RKO (cell line): ENCODE measurements around the gene CFAP20.

Experiments used
- DNase-seq: peaks from one replicate; pipeline ENCODE4 v3.0.0-alpha.2; 2016; ENCODE audit warnings: low spot score

The CFAP20 gene

DNA sequence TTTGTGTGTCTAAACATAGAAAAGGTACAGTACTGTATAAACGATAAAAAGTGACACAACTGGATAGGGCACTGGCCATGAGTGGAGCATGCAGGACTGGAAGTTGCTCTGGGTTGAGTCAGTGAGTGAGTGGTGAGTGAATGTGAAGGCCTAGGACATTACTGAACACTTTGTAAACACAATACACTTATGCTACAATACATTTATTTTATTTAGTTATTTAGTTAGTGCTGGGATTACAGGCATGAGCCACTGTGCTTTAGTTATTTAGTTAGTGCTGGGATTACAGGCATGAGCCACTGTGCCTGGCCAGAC, 4.6 kb downstream of the CFAP20 start:
- DNase-seq: peak; percentile 61

DNA sequence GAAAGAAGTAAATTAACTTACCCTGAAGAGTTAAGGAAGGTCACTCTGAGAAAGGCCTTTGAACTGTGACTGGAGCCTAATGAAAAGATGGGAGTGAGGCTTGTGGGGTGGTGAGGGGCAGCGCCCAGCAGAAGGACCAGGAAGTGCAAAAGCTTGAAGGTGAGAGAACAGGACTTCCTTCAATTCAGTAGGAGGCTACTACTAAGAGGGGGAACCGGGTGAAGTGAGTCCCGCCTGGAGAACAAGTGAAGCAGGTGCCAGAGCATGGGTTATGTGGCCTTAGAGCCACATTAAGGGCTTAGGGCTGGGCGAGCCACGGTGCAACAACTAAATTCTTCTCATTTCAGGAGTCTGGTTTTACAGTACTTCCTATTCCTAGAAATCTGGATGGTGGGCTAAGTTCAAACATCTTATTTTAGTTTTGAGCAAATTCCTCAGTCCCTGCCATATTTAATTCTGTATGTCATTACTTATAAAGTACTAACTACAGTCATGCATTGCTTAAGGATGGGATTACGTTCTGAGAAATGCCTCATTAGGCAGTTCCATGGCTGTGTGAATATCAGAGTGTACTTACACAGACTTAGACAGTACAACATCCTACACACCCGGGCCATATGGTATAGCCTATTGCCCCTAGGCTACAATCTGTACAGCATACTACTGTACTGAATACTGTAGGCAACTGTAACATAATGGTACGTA, 5.1 kb downstream of the CFAP20 start:
- DNase-seq: no peak

DNA sequence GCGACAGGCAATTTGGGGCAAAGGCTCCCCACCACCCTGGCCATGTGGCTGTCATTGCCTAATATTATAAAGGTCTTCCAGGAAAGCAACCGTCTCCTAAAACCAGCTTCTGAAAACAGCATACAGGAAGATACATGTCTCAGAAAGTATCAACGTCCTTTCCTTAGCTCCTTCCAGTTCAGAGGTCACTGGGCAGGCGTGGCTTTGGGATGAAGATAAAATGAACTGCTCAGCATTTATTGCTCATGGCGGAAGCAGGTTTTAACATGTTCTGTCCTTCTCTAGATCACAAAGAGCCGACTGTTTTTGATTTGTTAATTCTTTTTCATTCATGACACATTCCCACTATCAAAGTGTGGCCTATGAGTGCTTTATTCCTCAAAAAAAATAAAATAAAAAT, 8.0 kb downstream of the CFAP20 start:
- no peak for DNase-seq

DNA sequence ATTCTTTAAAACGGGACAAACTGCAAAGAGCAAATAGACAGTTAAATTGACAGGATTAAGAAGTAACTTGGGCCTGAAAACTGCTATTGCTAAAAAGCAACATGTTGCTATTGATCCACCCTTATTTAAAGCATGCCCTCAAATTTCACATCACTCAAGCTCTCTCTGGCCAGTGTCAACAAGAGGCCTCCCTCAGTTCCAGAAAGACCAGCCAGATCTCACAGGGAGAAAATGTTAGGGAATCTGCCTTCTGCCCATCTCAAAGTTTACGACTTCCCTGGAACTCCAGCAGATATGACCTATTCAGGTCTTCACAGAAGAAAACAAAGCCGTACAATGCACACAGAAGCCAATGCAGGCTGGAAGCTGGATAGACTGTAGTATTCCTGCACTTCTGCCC, 8.9 kb downstream of the CFAP20 start:
- DNase-seq: no peak

DNA sequence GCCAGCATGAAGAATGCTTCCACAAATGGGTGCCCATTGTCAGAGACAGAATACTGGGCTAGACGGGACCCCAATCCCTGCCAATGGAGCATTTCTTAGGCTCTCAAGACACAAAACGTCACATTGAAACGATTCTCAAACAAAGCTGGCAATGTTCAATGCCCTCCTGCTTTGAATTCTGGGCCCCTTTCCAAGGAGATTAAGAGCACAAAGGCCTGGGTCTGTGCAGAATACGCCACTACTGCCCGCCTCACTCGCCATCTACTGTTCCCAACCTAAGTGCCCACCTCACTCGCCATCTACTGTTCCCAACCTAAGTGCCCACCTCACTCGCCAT, 9.7 kb downstream of the CFAP20 start:
- DNase-seq: no peak

DNA sequence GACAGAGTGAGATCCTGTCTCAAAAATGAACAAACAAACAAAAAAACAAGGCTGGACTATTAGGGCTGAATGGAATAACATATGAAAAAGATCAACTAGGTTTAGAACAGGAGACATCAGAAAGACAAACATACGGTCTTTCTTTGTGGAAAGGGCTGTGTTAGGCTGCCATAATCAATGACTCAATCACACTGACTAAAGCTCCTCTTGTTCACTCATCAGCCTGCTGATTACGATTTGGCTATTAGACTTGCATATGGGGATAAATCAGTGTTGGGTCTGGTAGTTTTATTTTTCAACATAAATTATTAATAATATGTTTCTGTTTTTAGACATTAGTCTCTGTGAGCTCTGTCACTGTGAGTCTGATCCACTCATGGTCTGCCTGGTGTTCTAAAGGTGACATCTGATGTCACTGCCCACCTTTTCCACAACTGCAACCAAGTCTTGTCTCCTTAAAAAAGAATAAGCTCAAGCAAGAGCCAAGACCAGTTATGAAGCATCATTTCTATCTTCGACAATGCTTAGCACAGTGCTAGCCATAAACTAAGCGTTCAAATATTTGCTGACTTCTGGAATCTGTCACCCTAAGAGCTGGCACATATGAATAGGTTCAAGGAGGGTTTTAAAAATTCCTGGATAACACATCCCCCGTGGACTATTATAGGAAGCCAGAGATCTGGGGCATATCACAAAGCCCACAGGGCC, 10.2 kb downstream of the CFAP20 start:
- no peak for DNase-seq

DNA sequence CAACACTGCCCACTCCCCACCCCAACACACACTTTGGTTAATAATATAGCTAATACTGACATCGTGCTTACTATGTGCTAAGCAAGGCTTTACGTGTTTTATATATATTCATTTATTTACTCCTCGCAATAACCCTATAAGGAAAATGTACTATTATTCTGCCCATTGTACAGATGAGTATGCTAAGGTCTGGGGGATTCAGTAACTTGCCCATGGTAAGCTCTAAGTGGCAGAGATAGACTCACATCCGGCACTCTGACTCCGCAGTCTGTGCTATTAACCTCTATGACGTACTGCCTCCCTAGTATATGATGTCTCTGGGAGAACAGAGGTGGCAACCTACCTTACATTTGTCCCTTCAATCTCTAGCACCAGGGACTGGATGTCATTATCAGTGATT, 12.7 kb downstream of the CFAP20 start:
- DNase-seq: no peak

DNA sequence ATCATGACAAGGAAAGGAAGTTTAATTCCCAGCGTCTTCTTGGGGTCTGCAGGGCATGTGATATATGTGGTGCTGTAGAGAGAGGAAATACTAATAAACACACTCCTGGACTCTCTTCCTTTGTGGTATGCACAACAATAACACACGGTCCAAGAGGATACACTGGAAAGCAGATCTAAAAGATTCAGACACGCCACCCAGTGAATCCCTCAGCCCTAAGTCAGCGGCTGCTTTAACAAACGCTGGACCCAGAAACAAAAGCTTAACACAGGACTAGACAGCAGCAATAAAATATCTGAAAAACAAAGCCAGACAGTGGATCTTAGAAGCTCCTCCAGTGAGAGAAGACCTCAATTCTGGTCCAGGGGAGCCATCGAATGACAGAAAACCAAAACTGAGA, 13.1 kb downstream of the CFAP20 start:
- DNase-seq: no peak

DNA sequence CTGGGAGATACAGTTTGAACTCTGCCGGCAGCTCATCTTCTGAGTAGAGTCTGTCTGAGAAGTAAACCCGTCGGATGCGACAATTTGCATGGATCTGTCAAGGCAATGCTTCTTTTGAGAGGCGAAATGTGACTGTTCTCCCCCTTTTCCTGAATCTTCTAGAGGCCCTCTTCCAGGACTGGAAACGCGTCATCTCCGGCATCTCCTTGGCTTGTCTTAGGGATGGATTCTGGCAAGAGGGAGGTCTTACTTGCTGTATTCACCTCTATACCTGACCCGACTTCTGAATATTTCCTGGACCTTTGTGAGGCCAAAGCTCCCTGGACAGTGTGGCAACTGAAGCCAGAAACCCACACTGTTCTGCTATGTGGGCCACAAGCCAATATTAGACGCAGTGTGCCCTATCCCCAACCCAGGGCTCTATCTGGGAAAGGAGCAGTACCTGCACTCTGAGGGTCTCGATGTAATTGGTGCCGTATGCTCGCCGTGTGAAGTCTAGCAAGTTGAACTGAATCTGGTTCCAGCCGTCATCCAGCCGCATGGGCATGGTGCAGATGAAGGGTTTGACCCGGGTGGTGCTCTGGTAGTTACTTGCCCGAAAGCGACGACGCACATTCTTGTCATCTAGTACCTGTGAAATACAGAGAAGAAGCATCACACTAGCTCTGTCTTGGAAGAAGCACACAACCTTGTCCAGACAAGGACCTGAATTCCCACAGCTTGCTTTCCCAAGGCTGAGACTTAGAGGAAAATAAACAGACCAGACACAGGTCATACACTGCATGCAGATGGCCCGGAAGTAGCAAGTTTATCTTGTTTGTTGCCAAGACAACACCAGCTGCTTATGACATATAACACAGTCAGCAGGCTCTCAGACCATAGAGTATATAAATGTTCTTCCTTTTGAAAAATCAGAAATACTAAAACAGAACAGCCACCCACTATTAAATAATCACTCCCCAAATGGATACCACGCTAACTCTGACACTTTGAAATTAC, 14.1 kb downstream of the CFAP20 start:
- no peak for DNase-seq

DNA sequence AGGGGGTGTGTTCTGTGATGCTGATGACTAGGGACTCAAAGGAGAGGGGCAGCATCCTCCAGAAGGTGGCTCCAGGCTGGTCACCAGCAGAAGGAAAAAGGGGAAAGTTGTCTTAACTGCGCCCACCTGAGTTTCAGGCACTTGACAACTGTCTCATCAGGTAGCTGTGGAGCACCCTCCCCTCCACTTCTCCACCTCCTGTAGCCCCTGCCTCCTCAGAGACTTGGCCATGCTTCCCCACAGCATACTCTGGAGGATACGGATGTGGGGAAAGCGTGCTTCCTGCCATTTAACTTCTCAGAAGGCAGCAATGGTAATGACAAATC, 17.9 kb downstream of the CFAP20 start:
- DNase-seq: no peak

DNA sequence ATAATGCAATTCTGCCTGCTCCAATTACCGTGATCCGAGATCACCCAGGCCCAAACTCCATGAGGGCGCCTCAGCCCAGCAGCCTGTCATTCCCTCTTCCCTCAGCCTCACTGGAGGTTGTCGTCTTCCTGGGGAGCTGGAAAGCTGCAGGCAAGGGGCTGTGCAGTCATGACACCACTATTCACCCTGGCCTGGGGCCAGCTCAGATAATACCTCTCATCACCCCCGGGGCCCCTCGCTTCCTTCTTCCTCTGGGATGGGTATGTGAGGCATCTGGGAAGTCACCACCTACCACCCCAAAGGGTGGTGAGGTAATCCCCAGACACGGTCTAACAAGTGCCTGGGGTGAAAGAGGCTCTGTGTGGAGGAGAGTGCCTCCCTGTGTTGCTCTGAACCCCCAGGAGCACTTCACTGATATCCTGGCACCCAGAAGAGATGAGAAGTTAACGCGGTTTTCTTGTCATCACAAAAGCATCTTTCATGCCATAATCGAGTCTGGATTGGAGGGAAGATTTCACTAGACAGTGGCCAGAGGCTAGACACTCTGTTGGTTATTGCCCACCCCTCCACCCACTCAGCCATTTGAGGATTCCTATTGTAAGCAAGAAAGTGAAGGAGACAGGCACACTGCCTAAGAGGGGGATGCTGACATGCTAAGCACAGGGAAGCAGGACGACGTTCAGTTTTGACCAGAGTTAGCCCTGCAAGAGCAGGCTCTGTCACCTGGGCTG, 18.4 kb downstream of the CFAP20 start:
- no peak for DNase-seq

DNA sequence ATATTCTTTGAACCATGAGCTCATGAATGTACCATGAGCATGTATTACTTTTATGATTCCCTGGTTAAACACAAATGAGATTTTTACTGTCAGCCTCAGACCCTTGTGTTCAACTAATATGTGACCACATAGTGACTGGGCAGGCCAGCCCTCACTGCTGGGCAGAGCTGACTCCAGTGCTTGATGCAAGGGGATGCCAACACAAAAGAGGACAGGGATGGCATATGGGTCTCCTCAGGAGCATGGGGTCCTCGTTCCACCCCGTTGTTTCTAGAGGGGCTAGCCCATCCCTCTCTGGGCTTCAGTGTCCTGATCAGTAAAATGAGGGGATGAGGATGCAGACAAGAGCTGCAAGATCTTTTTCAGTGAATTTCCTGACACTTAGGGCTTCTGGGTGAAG, 19.3 kb downstream of the CFAP20 start:
- DNase-seq: no peak

DNA sequence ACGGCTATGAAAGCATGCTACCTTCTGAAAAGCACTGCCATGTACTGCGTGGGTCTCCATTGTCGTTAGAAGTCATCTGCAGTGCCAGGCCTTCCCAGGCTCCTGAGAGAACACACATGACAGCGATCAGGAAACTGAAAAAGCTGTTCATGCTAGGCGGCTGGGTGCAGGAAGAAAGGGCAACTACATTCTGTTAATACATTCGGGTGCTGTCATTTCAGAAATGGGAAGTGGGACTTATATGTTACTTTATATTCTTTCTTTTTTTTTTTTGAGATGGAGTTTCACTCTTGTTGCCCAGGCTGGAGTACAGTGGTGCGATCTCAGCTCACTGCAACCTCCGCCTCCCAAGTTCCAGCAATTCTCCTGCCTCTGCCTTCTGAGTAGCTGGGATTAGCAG, 19.9 kb downstream of the CFAP20 start:
- DNase-seq: no peak

DNA sequence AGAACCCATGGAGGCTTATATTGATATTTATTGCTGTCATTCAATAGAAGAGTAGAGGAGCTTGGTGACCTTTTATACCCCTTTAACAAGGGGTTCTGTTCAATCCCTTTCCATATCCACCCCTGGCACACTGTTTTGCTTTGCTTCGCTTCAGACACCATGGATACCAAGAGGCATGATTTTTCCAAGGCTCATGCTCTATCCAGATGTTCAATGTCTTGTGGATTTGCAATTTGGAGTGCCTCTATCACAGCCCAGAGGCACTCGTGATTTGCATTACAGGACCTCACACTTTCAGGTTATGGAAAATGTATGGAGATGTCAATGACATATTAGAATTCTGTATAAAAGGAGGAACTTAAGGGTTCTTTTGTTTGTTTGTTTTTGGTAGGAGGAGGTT, 21.5 kb downstream of the CFAP20 start:
- no peak for DNase-seq

DNA sequence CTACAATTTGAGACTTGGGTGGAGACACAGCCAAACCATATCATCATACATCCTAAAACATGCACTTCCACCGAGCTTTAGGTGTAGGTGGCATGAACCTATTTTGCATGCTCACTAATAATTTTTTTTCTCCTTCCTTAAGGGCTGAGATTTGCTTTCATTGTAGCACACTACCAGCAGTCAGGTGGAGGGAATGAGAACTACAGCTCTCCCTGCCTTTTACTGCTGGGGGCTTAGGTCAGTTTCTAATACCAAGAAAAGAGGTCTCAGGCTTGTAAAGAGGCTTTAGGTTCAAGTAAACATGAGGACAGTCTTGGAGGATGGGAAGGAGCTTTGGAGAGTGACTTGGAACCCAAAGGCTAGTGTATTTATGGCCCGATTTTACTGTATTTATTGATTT, 22.0 kb downstream of the CFAP20 start:
- no peak for DNase-seq

DNA sequence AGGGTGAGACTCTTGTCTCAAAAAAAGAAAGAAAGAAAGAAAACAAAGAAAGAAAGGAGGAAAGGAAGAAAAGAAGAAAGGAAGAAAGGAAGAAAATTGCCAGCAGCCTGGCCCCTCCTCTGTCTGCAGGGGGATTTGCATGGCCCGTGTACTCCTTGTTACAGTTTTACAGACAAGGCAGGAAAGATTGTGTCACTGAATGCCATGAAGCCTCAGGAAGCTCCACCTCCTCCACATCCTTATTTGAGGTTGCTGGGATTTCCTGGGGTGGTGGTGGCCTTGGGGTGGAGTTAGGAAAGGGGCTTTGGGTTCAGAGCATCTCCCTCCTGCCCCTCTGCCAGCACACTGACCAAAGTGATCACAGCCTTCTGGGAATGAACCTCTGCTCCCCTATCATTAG, 23.6 kb downstream of the CFAP20 start:
- DNase-seq: no peak

DNA sequence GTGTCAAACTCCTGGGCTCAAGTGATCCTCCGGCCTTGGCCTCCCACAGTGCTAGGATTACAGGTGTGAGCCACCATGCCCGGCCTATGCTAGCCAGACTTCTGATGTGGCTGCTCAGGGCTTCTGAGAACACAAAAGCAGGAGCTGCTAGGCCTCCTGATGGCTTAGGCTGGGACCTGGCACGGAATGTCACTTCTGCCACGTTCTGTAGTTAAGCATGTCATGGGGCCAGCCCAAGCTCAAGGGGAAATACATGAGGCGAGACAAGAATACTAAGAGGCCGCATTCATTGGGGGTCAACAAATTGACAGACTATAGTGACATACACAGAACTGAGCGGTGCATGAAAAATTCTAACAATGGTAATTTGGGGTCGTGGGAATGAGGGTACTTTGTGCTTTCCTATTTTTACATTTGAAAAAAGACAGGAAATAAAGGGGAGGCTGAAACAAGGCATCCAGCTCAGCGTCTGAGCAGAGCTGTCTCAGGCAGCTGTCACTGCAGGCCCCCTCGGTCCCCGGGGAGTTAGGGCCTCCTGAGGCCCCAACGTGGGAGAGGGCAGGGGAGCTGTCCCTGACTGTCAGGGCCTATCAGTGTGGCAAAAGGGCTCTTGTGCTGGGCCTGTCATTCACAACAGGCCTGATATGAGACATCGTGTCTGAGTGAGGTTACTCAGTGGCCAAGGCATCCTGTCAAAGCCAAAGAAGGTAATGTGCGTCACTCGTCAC, 26.4 kb downstream of the CFAP20 start:
- no peak for DNase-seq

DNA sequence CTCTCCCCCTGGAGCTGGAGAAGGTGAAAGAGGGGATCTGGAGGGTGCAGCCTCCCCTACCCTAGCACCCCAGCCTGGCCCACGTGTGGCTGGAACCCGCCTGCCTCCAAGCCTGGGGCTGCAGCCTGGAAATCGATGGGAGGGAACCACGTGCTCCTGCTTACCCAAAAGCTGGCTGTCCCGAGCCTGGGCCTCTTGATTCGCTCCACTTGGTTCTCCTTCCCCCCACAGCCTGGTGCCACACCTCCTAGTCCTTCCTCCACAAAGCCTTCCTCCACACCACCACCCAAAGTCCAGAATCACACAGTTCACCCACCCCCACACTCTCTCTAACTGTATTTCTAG, 29.3 kb downstream of the CFAP20 start:
- no peak for DNase-seq

DNA sequence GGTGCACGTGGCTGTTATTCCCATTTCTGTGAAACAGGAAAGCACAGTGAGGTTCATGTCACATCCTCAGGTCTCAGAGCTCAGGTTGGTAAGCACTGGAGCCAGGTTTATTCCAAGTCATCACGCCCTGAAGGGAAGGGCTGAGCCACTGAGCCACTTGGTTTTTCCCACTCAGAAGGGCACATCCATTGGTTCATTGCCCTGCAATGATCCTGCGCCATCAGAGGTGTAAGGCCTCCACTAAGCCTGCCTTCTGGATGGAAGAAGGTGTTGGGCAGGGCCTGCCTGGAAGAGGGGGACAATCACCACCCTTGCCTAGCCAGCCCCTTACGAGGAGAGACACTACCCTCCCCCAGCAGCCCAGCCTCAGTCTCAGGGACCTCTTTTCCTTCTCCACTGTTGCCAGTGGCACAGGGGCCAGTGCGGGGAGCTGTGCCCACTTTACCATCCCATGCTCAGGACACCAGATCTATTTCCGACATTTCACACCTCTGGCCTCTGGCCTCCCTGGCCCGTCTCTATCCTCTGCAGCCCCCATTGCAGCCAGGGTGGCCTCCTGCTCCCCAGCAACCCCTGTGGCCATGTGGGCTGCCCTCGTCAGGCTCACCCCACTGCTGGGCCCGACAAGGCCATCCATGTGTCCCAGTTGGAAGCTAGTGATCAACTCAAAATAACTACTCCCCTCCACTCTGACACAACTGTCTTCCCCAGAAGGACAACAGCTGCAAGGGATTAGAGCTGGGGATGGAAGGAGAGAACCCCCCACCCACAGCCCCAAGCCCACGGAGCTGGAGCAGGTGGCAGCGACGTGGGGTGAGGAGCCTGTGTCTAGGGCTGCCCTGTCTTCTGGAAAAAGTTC, 29.9 kb downstream of the CFAP20 start:
- DNase-seq: no peak

DNA sequence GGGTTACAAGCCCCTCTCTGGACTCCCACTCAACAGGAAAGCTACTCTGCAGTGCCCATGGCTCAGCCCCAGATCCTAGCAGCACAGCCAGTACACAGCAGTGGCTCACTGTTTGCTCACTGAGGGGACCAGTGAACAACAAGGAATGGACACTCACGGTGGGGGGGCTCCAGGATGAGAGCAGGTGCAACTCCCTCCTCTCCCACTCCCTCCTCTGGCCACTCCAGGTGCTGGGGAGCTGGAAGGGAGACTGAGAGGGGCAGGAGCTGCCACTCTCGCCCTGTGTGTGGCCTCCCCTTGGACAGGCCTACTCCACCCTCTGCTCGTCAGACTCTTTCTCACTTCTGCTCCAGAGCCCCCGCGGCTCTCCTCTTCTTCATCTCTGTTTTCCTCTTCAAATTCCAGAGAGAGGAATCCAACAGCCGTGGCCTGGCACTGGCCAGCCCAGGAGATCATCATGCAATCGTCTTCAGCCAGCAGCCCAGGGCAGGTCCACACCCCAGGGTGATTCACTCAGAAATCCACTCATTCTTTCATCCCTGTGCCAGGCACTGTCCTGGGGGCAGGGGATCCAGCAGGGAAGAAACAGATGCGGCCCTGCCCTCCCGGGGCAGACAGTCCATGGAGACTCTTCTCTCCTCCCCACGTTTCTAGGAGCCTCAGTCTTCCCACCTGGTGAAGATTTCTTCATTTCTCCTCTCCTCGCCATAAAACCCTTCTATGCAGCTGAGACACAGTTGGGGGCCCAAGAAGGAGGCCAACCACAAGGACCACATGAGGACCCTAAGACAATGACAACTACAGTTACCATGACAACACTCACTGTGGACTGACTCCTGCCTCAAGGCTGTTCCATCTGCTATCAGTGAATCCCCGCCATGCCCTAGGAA, 30.7 kb downstream of the CFAP20 start:
- no peak for DNase-seq
